SK-N-SH treated with all-trans-retinoic acid at 6 μM for 48 hours (cell line): ENCODE data around the gene IL17C.

Source experiments
- ATAC-seq: fragments of 200-7000 bp; cut with Tn5 transposase; 3 replicates; pipeline ENCODE4 v1.9.1; 2020; ENCODE audit warnings: mild to moderate bottlenecking, moderate library complexity
- ARNTL ChIP-seq: fragments of 450-650 bp; formaldehyde crosslinking; IDR thresholded peaks from 2 replicates; pipeline ENCODE4 v1.5.0; 2020; ENCODE audit warnings: low read depth, mild to moderate bottlenecking, moderate library complexity, borderline replicate concordance
- BACH2 ChIP-seq: fragments of 250-450 bp; sonication (Bioruptor Pico); IDR thresholded peaks from 2 replicates; pipeline ENCODE4 v1.9.0; 2021; ENCODE audit warnings: mild to moderate bottlenecking, borderline replicate concordance
- CSRNP3 ChIP-seq: fragments of 250-450 bp; sonication (Bioruptor Pico); IDR thresholded peaks from 2 replicates; pipeline ENCODE4 v1.5.1; 2021; ENCODE audit warnings: mild to moderate bottlenecking, moderate library complexity
- ESRRG ChIP-seq: fragments of 250-450 bp; sonication (Bioruptor Pico); IDR thresholded peaks from 2 replicates; pipeline ENCODE4 v1.6.1; 2021; ENCODE audit warnings: mild to moderate bottlenecking
- OSR1 ChIP-seq: fragments of 250-450 bp; sonication (Bioruptor Pico); IDR thresholded peaks from 2 replicates; pipeline ENCODE4 v1.8.0; 2022; ENCODE audit warnings: moderate library complexity, mild to moderate bottlenecking, inconsistent platforms
- POU6F1 ChIP-seq: fragments of 250-450 bp; sonication (Bioruptor Pico); IDR thresholded peaks from 2 replicates; pipeline ENCODE4 v1.8.0; 2021; ENCODE audit warnings: low read depth, mild to moderate bottlenecking, moderate library complexity, borderline replicate concordance
- PPARA ChIP-seq: fragments of 250-450 bp; sonication (Bioruptor Pico); IDR thresholded peaks from 2 replicates; pipeline ENCODE4 v1.5.0; 2020; ENCODE audit warnings: mild to moderate bottlenecking, borderline replicate concordance
- RARB ChIP-seq: fragments of 250-450 bp; sonication (Bioruptor Pico); IDR thresholded peaks from 2 replicates; pipeline ENCODE4 v1.8.0; 2021; ENCODE audit warnings: mild to moderate bottlenecking, moderate library complexity
- SNAI2 ChIP-seq: fragments of 250-450 bp; sonication (Bioruptor Pico); IDR thresholded peaks from 2 replicates; pipeline ENCODE4 v1.5.0; 2020; ENCODE audit warnings: mild to moderate bottlenecking, moderate library complexity
- TOX ChIP-seq: fragments of 250-450 bp; sonication (Bioruptor Pico); IDR thresholded peaks from 2 replicates; pipeline ENCODE4 v1.8.0; 2021; ENCODE audit warnings: mild to moderate bottlenecking, moderate library complexity, borderline replicate concordance
- TSHZ2 ChIP-seq: fragments of 250-450 bp; sonication (Bioruptor Pico); IDR thresholded peaks from 2 replicates; pipeline ENCODE4 v1.5.0; 2020; ENCODE audit warnings: mild to moderate bottlenecking, moderate library complexity
- ZFP3 ChIP-seq: fragments of 250-450 bp; sonication (Bioruptor Pico); IDR thresholded peaks from 2 replicates; pipeline ENCODE4 v1.5.0; 2020; ENCODE audit warnings: mild to moderate bottlenecking, moderate library complexity
- ZNF70 ChIP-seq: fragments of 450-650 bp; formaldehyde crosslinking; IDR thresholded peaks from 2 replicates; pipeline ENCODE4 v1.5.0; 2020; ENCODE audit warnings: mild to moderate bottlenecking, moderate library complexity
- TF ChIP-seq, protein P1 (sequence below): fragments of 250-450 bp; sonication (Bioruptor Pico); IDR thresholded peaks from 2 replicates; pipeline ENCODE4 v1.8.0; 2020; ENCODE audit warnings: mild to moderate bottlenecking, moderate library complexity, borderline replicate concordance

Gene IL17C

GRCh38 chr16:88651276-88651988 lies 13.1 kb downstream of the IL17C start (continued):
- TF ChIP-seq TSHZ2 (CRISPR knock-in tag) = no peak
- no peak for TF ChIP-seq ESRRG (CRISPR knock-in tag)
- TF ChIP-seq ARNTL (CRISPR knock-in tag) = no peak

- no peak for ATAC-seq
- TF ChIP-seq RARB (CRISPR knock-in tag) (no peak), ZNF70 (CRISPR knock-in tag) (no peak), TSHZ2 (CRISPR knock-in tag) (no peak), BACH2 (CRISPR knock-in tag) (no peak), SNAI2 (CRISPR knock-in tag) (no peak), PPARA (CRISPR knock-in tag) (no peak), TOX (no peak), CSRNP3 (CRISPR knock-in tag) (no peak)
- TF ChIP-seq, protein P1, sequence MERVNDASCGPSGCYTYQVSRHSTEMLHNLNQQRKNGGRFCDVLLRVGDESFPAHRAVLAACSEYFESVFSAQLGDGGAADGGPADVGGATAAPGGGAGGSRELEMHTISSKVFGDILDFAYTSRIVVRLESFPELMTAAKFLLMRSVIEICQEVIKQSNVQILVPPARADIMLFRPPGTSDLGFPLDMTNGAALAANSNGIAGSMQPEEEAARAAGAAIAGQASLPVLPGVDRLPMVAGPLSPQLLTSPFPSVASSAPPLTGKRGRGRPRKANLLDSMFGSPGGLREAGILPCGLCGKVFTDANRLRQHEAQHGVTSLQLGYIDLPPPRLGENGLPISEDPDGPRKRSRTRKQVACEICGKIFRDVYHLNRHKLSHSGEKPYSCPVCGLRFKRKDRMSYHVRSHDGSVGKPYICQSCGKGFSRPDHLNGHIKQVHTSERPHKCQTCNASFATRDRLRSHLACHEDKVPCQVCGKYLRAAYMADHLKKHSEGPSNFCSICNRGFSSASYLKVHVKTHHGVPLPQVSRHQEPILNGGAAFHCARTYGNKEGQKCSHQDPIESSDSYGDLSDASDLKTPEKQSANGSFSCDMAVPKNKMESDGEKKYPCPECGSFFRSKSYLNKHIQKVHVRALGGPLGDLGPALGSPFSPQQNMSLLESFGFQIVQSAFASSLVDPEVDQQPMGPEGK = no peak
Measured at GRCh38 chr16:88651989-88652761, 13.8 kb downstream of the IL17C start.

GRCh38 chr16:88652762-88653063 lies 14.3 kb downstream of the IL17C start:
- TF ChIP-seq ARNTL (CRISPR knock-in tag) (no peak), ZFP3 (CRISPR knock-in tag) (no peak), BACH2 (CRISPR knock-in tag) (no peak), OSR1 (no peak)
- TF ChIP-seq, protein P1 = no peak
- no peak for ATAC-seq

DNA sequence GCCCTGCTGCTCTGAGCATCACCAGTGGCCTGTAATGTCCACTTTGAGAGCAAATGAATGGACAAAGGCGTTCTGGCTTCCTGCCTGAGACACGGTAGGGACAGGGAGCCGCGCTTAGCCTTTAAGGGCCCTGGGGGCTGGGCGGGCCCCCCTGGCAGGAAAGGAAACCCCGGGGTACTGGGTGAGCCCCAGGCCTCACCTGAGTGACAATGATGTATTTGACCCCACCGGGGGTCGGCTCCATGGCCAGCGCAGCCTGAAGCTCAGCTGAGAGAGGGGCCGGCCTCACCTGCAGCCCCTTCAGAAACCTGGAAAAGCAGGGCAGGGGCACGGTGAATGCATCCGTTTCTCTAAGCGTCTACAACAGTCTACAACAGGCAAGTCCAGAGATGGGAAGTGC lies 14.7 kb downstream of the IL17C start:
- no peak for ATAC-seq
- TF ChIP-seq POU6F1 (CRISPR knock-in tag) = no peak
- no peak for TF ChIP-seq ZFP3 (CRISPR knock-in tag)
